ENCODE measurements around the gene PRKCZ.
"Not testable (repeated sequence)": the region's sequence is repeated elsewhere in the genome, so short reads cannot be mapped to it uniquely, and the experiment has no call there.

Gene PRKCZ

GRCh38 chr1:2110738-2111673 is 60.8 kb downstream of the PRKCZ start:
- DNase-seq (ENCODE audit: low read depth, low spot score) = no peak
- H3K4me3 ChIP-seq (ENCODE audit: low read depth, low read length) = no peak overlapping the region
- in situ Hi-C loops (cut with HindIII; ENCODE audit: low sequenced_read_pairs) = no loop called here
- no peak for TF ChIP-seq CTCF (IDR thresholded peaks at IDR 0.05; ENCODE audit: low read depth, low read length)

DNA sequence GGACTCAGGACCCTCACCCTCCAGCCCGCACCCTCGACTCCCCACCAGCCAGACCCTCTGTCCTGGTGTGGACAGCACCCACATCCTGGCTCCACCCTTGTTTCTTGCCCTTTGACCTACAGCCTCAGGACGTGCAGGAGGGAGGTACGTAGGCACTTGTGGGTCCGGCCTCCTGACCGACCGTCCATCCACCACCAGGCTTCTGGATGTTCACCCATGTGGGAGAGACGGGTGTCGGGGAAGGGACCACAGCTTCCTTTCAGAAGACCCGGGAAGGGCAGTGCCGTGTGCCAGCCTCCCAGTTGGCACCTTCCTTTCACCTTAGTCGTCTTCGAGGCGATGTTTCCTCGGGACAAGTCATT is 61.4 kb downstream of the PRKCZ start:
- in situ Hi-C loops (cut with HindIII; ENCODE audit: low sequenced_read_pairs) = no loop called here
- no peak for DNase-seq (ENCODE audit: low read depth, low spot score)
- no peak for TF ChIP-seq CTCF (IDR thresholded peaks at IDR 0.05; ENCODE audit: low read depth, low read length)
- no peak overlapping the region for H3K4me3 ChIP-seq (ENCODE audit: low read depth, low read length)

DNA sequence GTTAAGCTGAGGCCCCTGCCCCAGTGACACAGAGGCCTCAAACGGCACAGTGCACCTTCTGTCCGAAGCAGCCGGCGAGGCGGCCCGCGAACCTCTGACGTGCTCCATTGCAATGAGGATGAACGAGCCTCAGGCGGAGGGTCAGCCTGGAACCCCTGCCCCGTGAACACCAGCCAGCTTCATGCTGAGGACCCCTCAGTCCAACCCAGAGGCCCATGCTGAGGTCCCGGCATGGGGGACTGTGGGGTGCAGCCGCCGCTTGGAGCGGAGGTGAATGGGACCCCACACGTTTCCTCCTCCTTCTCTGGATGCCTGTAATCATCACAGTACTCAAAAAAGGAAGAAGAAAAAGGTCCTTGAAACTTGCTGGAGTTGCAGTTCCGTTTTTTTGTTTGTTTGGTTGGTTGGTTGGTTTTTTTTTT is 62.1 kb downstream of the PRKCZ start:
- DNase-seq (ENCODE audit: low read depth, low spot score) = no peak
- TF ChIP-seq CTCF (IDR thresholded peaks at IDR 0.05; ENCODE audit: low read depth, low read length) = no peak
- H3K4me3 ChIP-seq (ENCODE audit: low read depth, low read length) = no peak overlapping the region
- in situ Hi-C loops (cut with HindIII; ENCODE audit: low sequenced_read_pairs) = no loop called here

- no peak for TF ChIP-seq CTCF (IDR thresholded peaks at IDR 0.05; ENCODE audit: low read depth, low read length)
- H3K4me3 ChIP-seq (ENCODE audit: low read depth, low read length) = no peak overlapping the region
- in situ Hi-C loops (cut with HindIII; ENCODE audit: low sequenced_read_pairs) = no loop called here
- no peak for DNase-seq (ENCODE audit: low read depth, low spot score)
These were observed 63.5 kb downstream of the PRKCZ start for GRCh38 chr1:2113620-2114135.

- H3K4me3 ChIP-seq (ENCODE audit: low read depth, low read length); in situ Hi-C loops (cut with HindIII; ENCODE audit: low sequenced_read_pairs); DNase-seq (ENCODE audit: low read depth, low spot score): not testable (repeated sequence)
These were observed 64.4 kb downstream of the PRKCZ start for GRCh38 chr1:2114635-2115007.

- in situ Hi-C loops (cut with HindIII; ENCODE audit: low sequenced_read_pairs) = no loop called here
- H3K4me3 ChIP-seq (ENCODE audit: low read depth, low read length) = no peak overlapping the region
- TF ChIP-seq CTCF (IDR thresholded peaks at IDR 0.05; ENCODE audit: low read depth, low read length) = no peak
- DNase-seq (ENCODE audit: low read depth, low spot score) = no peak
These were observed 64.9 kb downstream of the PRKCZ start for GRCh38 chr1:2115008-2115641.

Data from astrocyte of the spinal cord (primary cell).